Common myeloid progenitor, CD34-positive (primary cell): ENCODE results near the gene CACNA2D3.
A peak's percentile ranks its signal among the peaks of the same experiment; 100 is the strongest.

ENCODE experiments used
- CTCF ChIA-PET: fragments of 350-600 bp; sonication (Branson Sonifier 250); formaldehyde crosslinking; loops from one replicate; lab custom pipeline; 2021; ENCODE audit warnings: antibody characterized with exemption; lab: Charles Lee
- POLR2A ChIA-PET: fragments of 350-600 bp; sonication (Branson Sonifier 250); formaldehyde crosslinking; loops from one replicate; lab custom pipeline; 2021; ENCODE audit warnings: antibody characterized with exemption; lab: Charles Lee
- DNase-seq, 3 donors: peaks; one replicate each; pipeline versions ENCODE4 v3.0.0 to v3.0.0-alpha.2; 2013
- H3K27ac ChIP-seq, 2 experiments: 1 replicate in 1 of 2; 2 replicates in 1 of 2; pipeline ENCODE4 v1.7.0; 2013; ENCODE audit warnings: inconsistent platforms in 2 of 2, low read length in 2 of 2, mild to moderate bottlenecking in 2 of 2, low read depth in 1 of 2, moderate library complexity in 1 of 2; ENCODE audit not compliant: severe bottlenecking in 2 of 2, insufficient read depth in 1 of 2, poor library complexity in 1 of 2
- H3K27me3 ChIP-seq, 5 experiments: replicated peaks in 2 of 5; 1 replicate in 3 of 5; 2 replicates in 2 of 5; pipeline versions ENCODE4 v1.6.1 to v1.7.0; 2013; ENCODE audit warnings: low read length in 4 of 5, mild to moderate bottlenecking in 2 of 5, moderate library complexity in 2 of 5, inconsistent platforms in 1 of 5; ENCODE audit not compliant: insufficient read depth in 5 of 5, control insufficient read depth in 4 of 5
- H3K36me3 ChIP-seq, 4 experiments: 1 replicate in 2 of 4; 2 replicates in 2 of 4; pipeline versions ENCODE4 v1.6.1 to v1.7.0; 2013; ENCODE audit warnings: low read length in 3 of 4, control low read depth in 1 of 4, mild to moderate bottlenecking in 1 of 4; ENCODE audit not compliant: control insufficient read depth in 4 of 4, insufficient read depth in 4 of 4
- H3K4me1 ChIP-seq, 4 experiments: 1 replicate in 3 of 4; 2 replicates in 1 of 4; pipeline versions ENCODE4 v1.6.1 to v1.7.1; 2013; ENCODE audit warnings: low read length in 3 of 4, mild to moderate bottlenecking in 3 of 4, control low read depth in 1 of 4, inconsistent platforms in 1 of 4, moderate library complexity in 1 of 4; ENCODE audit not compliant: control insufficient read depth in 4 of 4, insufficient read depth in 4 of 4; ENCODE audit errors: control extremely low read depth in 1 of 4
- H3K4me3 ChIP-seq, 7 experiments: 1 replicate in 4 of 7; 2 replicates in 3 of 7; pipeline versions ENCODE4 v1.5.1 to v1.7.0; 2013; ENCODE audit warnings: mild to moderate bottlenecking in 7 of 7, low read length in 6 of 7, moderate library complexity in 6 of 7, inconsistent platforms in 2 of 7, low read depth in 2 of 7, control low read depth in 1 of 7; ENCODE audit not compliant: insufficient read depth in 4 of 7, control insufficient read depth in 1 of 7; ENCODE audit errors: extremely low read depth in 1 of 7
- H3K9me3 ChIP-seq, 5 experiments: 1 replicate in 4 of 5; 2 replicates in 1 of 5; pipeline versions ENCODE4 v1.6.1 to v1.7.1; 2013; ENCODE audit warnings: low read length in 4 of 5, mild to moderate bottlenecking in 2 of 5, inconsistent platforms in 1 of 5, low read depth in 1 of 5, moderate library complexity in 1 of 5; ENCODE audit not compliant: control insufficient read depth in 4 of 5, insufficient read depth in 2 of 5; ENCODE audit errors: control extremely low read depth in 1 of 5
- WGBS: methylation state at CpG from one replicate; pipeline ENCODE4 v1.1.5; 2013; ENCODE audit not compliant: insufficient coverage; 5-methylcytosine and 5-hydroxymethylcytosine counted together

Gene CACNA2D3

DNA sequence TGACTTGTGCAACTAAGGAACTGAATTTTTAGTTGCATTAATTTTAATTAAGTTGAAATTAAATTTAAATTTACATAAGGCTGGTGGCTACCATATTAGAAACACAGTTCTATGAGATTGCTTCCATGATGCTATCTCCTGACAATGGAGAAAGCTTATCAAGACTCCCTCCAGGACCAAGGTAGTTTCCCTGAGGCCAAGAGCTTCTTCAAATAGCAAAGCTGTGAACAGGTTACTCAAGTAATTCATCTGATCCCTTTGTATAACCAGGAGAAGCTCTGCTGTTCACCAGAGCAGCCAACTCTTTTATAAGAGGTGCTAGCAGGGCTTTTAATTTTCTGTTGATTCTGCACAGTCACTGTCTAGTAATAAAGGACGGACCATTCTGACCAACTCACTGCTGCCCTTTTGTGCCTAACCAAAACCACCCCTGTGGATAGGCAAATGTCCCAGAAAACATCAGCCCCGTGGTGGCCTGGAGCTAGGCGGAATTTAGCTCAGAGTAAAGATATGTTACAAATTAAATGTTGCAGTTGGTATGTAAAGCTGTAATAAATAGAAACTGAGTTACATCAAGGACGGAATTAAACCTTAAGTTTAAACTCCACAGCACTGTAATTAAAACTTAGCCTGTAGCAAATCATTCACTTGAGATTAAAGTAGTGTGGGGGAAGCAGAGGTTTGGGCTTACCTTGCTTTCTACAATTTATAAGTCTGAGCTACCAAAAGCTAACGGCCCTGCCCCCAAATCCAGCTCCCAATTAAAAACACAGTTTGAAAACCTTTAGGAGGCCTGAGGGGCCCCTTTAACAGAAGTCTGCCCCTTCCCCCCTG is 861.1 kb downstream of the CACNA2D3 start:
- Histone ChIP-seq H3K27me3 (peaks cover 0 to 1% (median 0%) of the 10 kb centered on the region in 5 experiments), H3K9me3 (no peaks in the 10 kb centered on the region), H3K4me1 (no peaks in the 10 kb centered on the region), H3K36me3 (no peaks in the 10 kb centered on the region), H3K4me3 (no peak overlapping the region), H3K27ac (no peak overlapping the region)
- WGBS = 81% methylated on average over 3 of the region's 5 CpGs
- no peak for DNase-seq
- POLR2A ChIA-PET = no interaction called here
- CTCF ChIA-PET = no interaction called here

DNA sequence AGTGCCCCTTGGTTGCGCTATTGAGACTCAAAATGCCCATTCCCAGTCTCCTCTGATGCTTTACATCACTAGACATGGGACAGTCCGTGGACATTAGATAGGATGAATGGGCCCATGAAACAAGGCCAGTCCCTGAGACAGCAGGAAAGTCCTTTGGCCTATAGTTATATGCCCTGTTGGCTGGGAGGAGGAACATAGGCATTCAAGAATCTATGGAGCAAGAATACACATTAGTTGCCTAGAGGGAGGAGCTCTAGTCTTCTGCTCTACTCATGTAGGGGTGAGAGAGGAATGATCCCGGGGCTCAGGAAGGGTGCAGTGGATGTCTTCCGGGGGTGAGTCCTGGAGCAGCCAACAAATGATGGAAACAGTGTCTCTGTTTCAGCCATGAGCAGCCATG is 863.5 kb downstream of the CACNA2D3 start:
- H3K36me3 ChIP-seq = no peaks in the 10 kb centered on the region
- POLR2A ChIA-PET = no interaction called here
- no peak for DNase-seq
- no peaks in the 10 kb centered on the region for H3K9me3 ChIP-seq
- CTCF ChIA-PET = no interaction called here
- H3K4me1 ChIP-seq = no peaks in the 10 kb centered on the region
- H3K27ac ChIP-seq = no peak overlapping the region
- WGBS = 95% methylated on average over 2 of the region's 4 CpGs
- H3K27me3 ChIP-seq = peaks cover 0 to 1% (median 0%) of the 10 kb centered on the region in 5 experiments
- no peak overlapping the region for H3K4me3 ChIP-seq

DNA sequence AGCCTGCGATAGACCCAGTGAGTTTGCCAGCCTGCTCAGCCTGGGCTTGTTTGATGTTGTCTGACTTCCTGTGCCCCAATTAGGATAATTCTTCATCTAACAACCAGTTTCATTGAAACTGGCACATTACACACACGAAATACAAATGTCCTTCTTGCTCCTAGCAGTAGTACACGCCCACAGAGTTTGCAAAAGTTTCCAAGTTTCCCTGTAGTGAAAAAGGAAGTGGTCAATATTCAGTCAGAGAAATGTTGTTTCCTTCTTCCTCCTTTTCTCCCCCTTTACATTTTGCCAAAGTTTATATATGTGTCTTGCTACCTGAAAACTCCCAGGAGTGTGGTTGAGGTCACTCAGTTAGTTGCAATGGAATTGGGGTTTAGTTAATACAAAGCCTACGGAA is 863.9 kb downstream of the CACNA2D3 start:
- Histone ChIP-seq H3K4me3 (no peak overlapping the region), H3K27me3 (peaks cover 0 to 1% (median 0%) of the 10 kb centered on the region in 5 experiments), H3K36me3 (no peaks in the 10 kb centered on the region), H3K27ac (no peak overlapping the region), H3K9me3 (no peaks in the 10 kb centered on the region), H3K4me1 (no peaks in the 10 kb centered on the region)
- no peak for DNase-seq
- CTCF ChIA-PET = no interaction called here
- POLR2A ChIA-PET = no interaction called here
- WGBS = 100% methylated on average over 1 of the region's 4 CpGs

- CTCF ChIA-PET = no interaction called here
- 83% methylated on average over 4 of the region's 4 CpGs for WGBS
- POLR2A ChIA-PET = no interaction called here
- no peak overlapping the region for H3K27ac ChIP-seq
- no peak overlapping the region for H3K4me3 ChIP-seq
- H3K9me3 ChIP-seq = no peaks in the 10 kb centered on the region
- no peaks in the 10 kb centered on the region for H3K4me1 ChIP-seq
- no peaks in the 10 kb centered on the region for H3K36me3 ChIP-seq
- no peak for DNase-seq
- peaks cover 0 to 1% (median 0%) of the 10 kb centered on the region in 5 experiments for H3K27me3 ChIP-seq
Observed at GRCh38 chr3:54987719-54988118, 865.4 kb downstream of the CACNA2D3 start.

GRCh38 chr3:54988302-54988837 is 866.0 kb downstream of the CACNA2D3 start:
- no peak overlapping the region for H3K27ac ChIP-seq
- ChIA-PET POLR2A (no interaction called here), CTCF (interaction anchor here (1.0 kb wide), 1 partner anchor 9 kb away, joined by 3 read pairs; no protein-coding TSS in a partner anchor)
- DNase-seq = no peak
- peaks cover 0 to 1% (median 0%) of the 10 kb centered on the region in 5 experiments for H3K27me3 ChIP-seq
- H3K4me1 ChIP-seq = no peaks in the 10 kb centered on the region
- H3K36me3 ChIP-seq = no peaks in the 10 kb centered on the region
- no peaks in the 10 kb centered on the region for H3K9me3 ChIP-seq
- no peak overlapping the region for H3K4me3 ChIP-seq
- WGBS = 80% methylated on average over 4 of the region's 4 CpGs

DNA sequence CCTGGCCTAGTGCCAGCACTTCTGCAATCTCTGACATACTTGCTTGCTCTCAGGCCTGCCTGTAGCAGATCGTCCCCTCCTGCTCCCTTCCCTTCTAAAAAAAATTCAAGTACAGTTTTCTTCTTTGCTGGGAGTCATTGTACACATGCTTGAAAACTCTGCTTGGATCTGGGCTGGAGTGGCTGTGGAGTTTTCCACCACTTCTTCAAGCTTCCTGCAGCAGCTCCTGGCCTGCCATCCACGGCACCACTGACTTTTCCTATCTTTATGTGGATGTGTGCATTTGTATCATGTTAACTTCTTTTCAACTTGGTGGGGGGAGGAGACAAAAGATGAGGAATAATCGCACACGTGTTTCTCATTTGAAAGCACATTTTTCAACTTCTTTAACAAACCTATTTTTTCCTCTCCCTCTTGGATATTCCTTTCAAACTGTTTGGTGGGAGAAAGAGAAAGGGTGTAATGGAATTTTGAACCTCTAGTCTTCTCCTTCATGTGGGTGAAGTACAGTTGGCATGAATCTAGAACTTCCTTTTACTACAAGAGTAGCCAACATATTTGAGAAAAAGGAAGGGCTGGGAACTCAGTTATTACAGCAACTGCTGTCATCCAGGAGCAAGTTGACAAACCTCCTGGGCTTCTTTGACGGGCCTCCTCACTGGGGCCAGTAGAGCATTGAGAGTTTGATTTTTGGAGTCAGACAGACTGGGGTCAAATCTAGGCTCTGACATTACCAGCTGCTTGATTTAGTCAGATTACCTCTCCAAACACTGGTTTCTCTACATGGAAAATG is 866.7 kb downstream of the CACNA2D3 start:
- Histone ChIP-seq H3K36me3 (no peaks in the 10 kb centered on the region), H3K27me3 (peaks cover 0 to 1% (median 0%) of the 10 kb centered on the region in 5 experiments), H3K27ac (no peak overlapping the region), H3K4me3 (no peak overlapping the region), H3K9me3 (no peaks in the 10 kb centered on the region), H3K4me1 (no peaks in the 10 kb centered on the region)
- DNase-seq = peak in 1 of 3 donors; percentile 7
- POLR2A ChIA-PET = no interaction called here
- 50% methylated on average over 2 of the region's 5 CpGs for WGBS
- CTCF ChIA-PET = interaction anchor here (1.0 kb wide), 1 partner anchor 8 kb away, joined by 3 read pairs; no protein-coding TSS in a partner anchor
